ENCODE measurements around the gene BAG2.

BAG2 gene

GRCh38 chr6:57172136-57173055 is at the start of gene BAG2:
Gene BAG2, plus strand, starts transcription at chr6:57172326. Its CDS starts 372 bp downstream, at chr6:57172698.
- Mint-ChIP-seq H3K9me3 (no peaks in the 10 kb centered on the region), H3K4me3 (peak within 1 kb of the TSS; percentile 94), H3K27ac (peak within 1 kb of the TSS; percentile 91), H3K4me1 (ENCODE audit: low read depth) (peaks cover 46% of the 10 kb centered on the region), H3K36me3 (ENCODE audit: low read depth) (peaks cover 13% of the 10 kb centered on the region), H3K27me3 (ENCODE audit: low read depth) (no peaks in the 10 kb centered on the region)

GRCh38 chr6:57123111-57123510 is 49.0 kb upstream of the BAG2 start:
- peaks cover 42% of the 10 kb centered on the region for H3K36me3 Mint-ChIP-seq (ENCODE audit: low read depth)
- no peak overlapping the region for H3K27ac Mint-ChIP-seq
- no peak overlapping the region for H3K4me3 Mint-ChIP-seq
- peaks cover 8% of the 10 kb centered on the region for H3K4me1 Mint-ChIP-seq (ENCODE audit: low read depth)
- peaks cover 5% of the 10 kb centered on the region for H3K9me3 Mint-ChIP-seq
- no peaks in the 10 kb centered on the region for H3K27me3 Mint-ChIP-seq (ENCODE audit: low read depth)

GRCh38 chr6:57127763-57128162 is 44.4 kb upstream of the BAG2 start:
- peaks cover 17% of the 10 kb centered on the region for H3K36me3 Mint-ChIP-seq (ENCODE audit: low read depth)
- no peak overlapping the region for H3K4me3 Mint-ChIP-seq
- peaks cover 5% of the 10 kb centered on the region for H3K4me1 Mint-ChIP-seq (ENCODE audit: low read depth)
- H3K27ac Mint-ChIP-seq = no peak overlapping the region
- H3K9me3 Mint-ChIP-seq = no peaks in the 10 kb centered on the region
- no peaks in the 10 kb centered on the region for H3K27me3 Mint-ChIP-seq (ENCODE audit: low read depth)

- Mint-ChIP-seq H3K27ac (no peak overlapping the region), H3K4me3 (no peak overlapping the region), H3K9me3 (no peaks in the 10 kb centered on the region)
Measured at GRCh38 chr6:57130661-57131177, 41.4 kb upstream of the BAG2 start.

GRCh38 chr6:57134954-57135353 is 37.2 kb upstream of the BAG2 start:
- H3K27ac Mint-ChIP-seq = no peak overlapping the region
- no peaks in the 10 kb centered on the region for H3K27me3 Mint-ChIP-seq (ENCODE audit: low read depth)
- peaks cover 10% of the 10 kb centered on the region for H3K4me1 Mint-ChIP-seq (ENCODE audit: low read depth)
- H3K4me3 Mint-ChIP-seq = no peak overlapping the region
- H3K9me3 Mint-ChIP-seq = no peaks in the 10 kb centered on the region
- H3K36me3 Mint-ChIP-seq (ENCODE audit: low read depth) = peaks cover 28% of the 10 kb centered on the region

More at GRCh38 chr6:57130661-57131177, 41.4 kb upstream of the BAG2 start:
- Mint-ChIP-seq H3K36me3 (ENCODE audit: low read depth) (peaks cover 18% of the 10 kb centered on the region), H3K27me3 (ENCODE audit: low read depth) (no peaks in the 10 kb centered on the region), H3K4me1 (ENCODE audit: low read depth) (no peaks in the 10 kb centered on the region)

- Mint-ChIP-seq H3K9me3 (no peaks in the 10 kb centered on the region), H3K36me3 (ENCODE audit: low read depth) (peaks cover 30% of the 10 kb centered on the region), H3K4me3 (no peak overlapping the region), H3K27me3 (ENCODE audit: low read depth) (no peaks in the 10 kb centered on the region), H3K27ac (no peak overlapping the region), H3K4me1 (ENCODE audit: low read depth) (peaks cover 10% of the 10 kb centered on the region)
Measured at GRCh38 chr6:57135885-57136284, 36.2 kb upstream of the BAG2 start.

- Mint-ChIP-seq H3K27ac (peak overlapping the region; percentile 2), H3K9me3 (no peaks in the 10 kb centered on the region), H3K36me3 (ENCODE audit: low read depth) (peaks cover 39% of the 10 kb centered on the region), H3K4me3 (no peak overlapping the region), H3K4me1 (ENCODE audit: low read depth) (peaks cover 10% of the 10 kb centered on the region), H3K27me3 (ENCODE audit: low read depth) (no peaks in the 10 kb centered on the region)
Measured at GRCh38 chr6:57137350-57137749, 34.8 kb upstream of the BAG2 start.

- Mint-ChIP-seq H3K36me3 (ENCODE audit: low read depth) (peaks cover 42% of the 10 kb centered on the region), H3K27me3 (ENCODE audit: low read depth) (no peaks in the 10 kb centered on the region), H3K4me3 (no peak overlapping the region), H3K4me1 (ENCODE audit: low read depth) (peaks cover 10% of the 10 kb centered on the region), H3K27ac (no peak overlapping the region), H3K9me3 (no peaks in the 10 kb centered on the region)
Measured at GRCh38 chr6:57138026-57138425, 34.1 kb upstream of the BAG2 start.

GRCh38 chr6:57141451-57142177 is 30.5 kb upstream of the BAG2 start:
- no peaks in the 10 kb centered on the region for H3K9me3 Mint-ChIP-seq
- H3K27me3 Mint-ChIP-seq (ENCODE audit: low read depth) = no peaks in the 10 kb centered on the region
- H3K4me3 Mint-ChIP-seq = no peak overlapping the region
- no peak overlapping the region for H3K27ac Mint-ChIP-seq
- peaks cover 47% of the 10 kb centered on the region for H3K36me3 Mint-ChIP-seq (ENCODE audit: low read depth)
- H3K4me1 Mint-ChIP-seq (ENCODE audit: low read depth) = peaks cover 10% of the 10 kb centered on the region

- Mint-ChIP-seq H3K27me3 (ENCODE audit: low read depth) (no peaks in the 10 kb centered on the region), H3K27ac (no peak overlapping the region), H3K4me1 (ENCODE audit: low read depth) (peaks cover 8% of the 10 kb centered on the region), H3K36me3 (ENCODE audit: low read depth) (peaks cover 43% of the 10 kb centered on the region), H3K4me3 (no peak overlapping the region), H3K9me3 (no peaks in the 10 kb centered on the region)
Measured at GRCh38 chr6:57142178-57142525, 30.0 kb upstream of the BAG2 start.

- H3K4me1 Mint-ChIP-seq (ENCODE audit: low read depth) = peaks cover 17% of the 10 kb centered on the region
- no peak overlapping the region for H3K4me3 Mint-ChIP-seq
- no peaks in the 10 kb centered on the region for H3K27me3 Mint-ChIP-seq (ENCODE audit: low read depth)
- H3K36me3 Mint-ChIP-seq (ENCODE audit: low read depth) = peaks cover 52% of the 10 kb centered on the region
- H3K9me3 Mint-ChIP-seq = no peaks in the 10 kb centered on the region
- no peak overlapping the region for H3K27ac Mint-ChIP-seq
Measured at GRCh38 chr6:57143690-57144089, 28.4 kb upstream of the BAG2 start.

GRCh38 chr6:57147401-57147800 is 24.7 kb upstream of the BAG2 start:
- H3K27me3 Mint-ChIP-seq (ENCODE audit: low read depth) = no peaks in the 10 kb centered on the region
- H3K27ac Mint-ChIP-seq = no peak overlapping the region
- H3K4me1 Mint-ChIP-seq (ENCODE audit: low read depth) = peaks cover 19% of the 10 kb centered on the region
- no peak overlapping the region for H3K4me3 Mint-ChIP-seq
- peaks cover 49% of the 10 kb centered on the region for H3K36me3 Mint-ChIP-seq (ENCODE audit: low read depth)
- H3K9me3 Mint-ChIP-seq = no peaks in the 10 kb centered on the region

- Mint-ChIP-seq H3K27ac (peak overlapping the region; percentile 62), H3K4me3 (peak overlapping the region; percentile 64), H3K27me3 (ENCODE audit: low read depth) (no peaks in the 10 kb centered on the region), H3K36me3 (ENCODE audit: low read depth) (peaks cover 48% of the 10 kb centered on the region), H3K4me1 (ENCODE audit: low read depth) (peaks cover 19% of the 10 kb centered on the region), H3K9me3 (no peaks in the 10 kb centered on the region)
Measured at GRCh38 chr6:57147955-57148858, 23.9 kb upstream of the BAG2 start.

GRCh38 chr6:57158658-57159057 is 13.5 kb upstream of the BAG2 start:
- H3K4me3 Mint-ChIP-seq = no peak overlapping the region
- H3K9me3 Mint-ChIP-seq = peaks cover 3% of the 10 kb centered on the region

More at GRCh38 chr6:57158658-57159057, 13.5 kb upstream of the BAG2 start:
- peaks cover 31% of the 10 kb centered on the region for H3K36me3 Mint-ChIP-seq (ENCODE audit: low read depth)
- peaks cover 4% of the 10 kb centered on the region for H3K4me1 Mint-ChIP-seq (ENCODE audit: low read depth)
- H3K27ac Mint-ChIP-seq = peak overlapping the region; percentile 20
- no peaks in the 10 kb centered on the region for H3K27me3 Mint-ChIP-seq (ENCODE audit: low read depth)

All from T-helper 1 cell treated with Interleukin-12 subunit alpha and Interleukin-12 subunit beta and Interleukin-4 antibody, amounts not matched to agents 30 μg/mL and 1 μg/mL, for 36 hours (primary cell).